Endothelial cell of umbilical vein (primary cell): ENCODE data around the gene FAM20B.

Source experiments
- JUN ChIP-seq: IDR thresholded peaks from 2 replicates; pipeline ENCODE4 v1.6.1; 2011; ENCODE audit warnings: borderline replicate concordance, low read depth; ENCODE audit not compliant: insufficient read length, insufficient read depth
- POLR2AphosphoS5 ChIP-seq: IDR thresholded peaks from 2 replicates; pipeline ENCODE4 v1.6.1; 2012; ENCODE audit warnings: low read depth, mild to moderate bottlenecking, control low read depth, low read length, moderate library complexity; ENCODE audit not compliant: insufficient read depth

- TF ChIP-seq JUN (no peak), POLR2AphosphoS5 (no peak)
These were observed 24.2 kb upstream of the FAM20B start for GRCh38 chr1:179001451-179001850.
